HUDEP-2 (cell line): ENCODE data around the gene C12orf60.

Experiments
- DNase-seq, 76 experiments: peaks; one replicate each; lab custom pipeline; 2025; ENCODE audit not compliant: unreplicated experiment in 76 of 76; lab: John Stamatoyannopoulos, UW

C12orf60 gene

GRCh38 chr12:14776236-14776961 lies 27.1 kb upstream of the C12orf60 start:
- DNase-seq = peak in 2 of 76 experiments; percentile 5 to 24

GRCh38 chr12:14777271-14777670 lies 26.2 kb upstream of the C12orf60 start:
- DNase-seq = no peak

GRCh38 chr12:14779834-14780233 lies 23.6 kb upstream of the C12orf60 start:
- no peak for DNase-seq

GRCh38 chr12:14780859-14781258 lies 22.6 kb upstream of the C12orf60 start:
- no peak for DNase-seq

GRCh38 chr12:14781563-14781962 lies 21.9 kb upstream of the C12orf60 start:
- no peak for DNase-seq

- no peak for DNase-seq
Observed at GRCh38 chr12:14782756-14783155, 20.7 kb upstream of the C12orf60 start.

- DNase-seq = no peak
Observed at GRCh38 chr12:14784471-14784870, 19.0 kb upstream of the C12orf60 start.

GRCh38 chr12:14785568-14785967 lies 17.9 kb upstream of the C12orf60 start:
- DNase-seq = no peak

- DNase-seq = no peak
Observed at GRCh38 chr12:14795028-14795448, 8.4 kb upstream of the C12orf60 start.

- no peak for DNase-seq
Observed at GRCh38 chr12:14802247-14802646, 1.2 kb upstream of the C12orf60 start.

GRCh38 chr12:14802721-14803010 lies 804 bp upstream of the C12orf60 start:
- no peak for DNase-seq

GRCh38 chr12:14803830-14804160 lies 325 bp downstream of the C12orf60 start:
- DNase-seq = peak in 4 of 76 experiments; percentile 43 to 68 (median 46)

- DNase-seq = no peak
Observed at GRCh38 chr12:14810167-14810952, 6.9 kb downstream of the C12orf60 start.

GRCh38 chr12:14810953-14811483 lies 7.5 kb downstream of the C12orf60 start:
- peak in 38 of 76 experiments; percentile 0 to 45 (median 20) for DNase-seq

GRCh38 chr12:14811486-14811885 lies 8.0 kb downstream of the C12orf60 start:
- no peak for DNase-seq

GRCh38 chr12:14814014-14814413 lies 10.5 kb downstream of the C12orf60 start, which contains the start of gene SMCO3:
Gene SMCO3, minus strand, starts transcription at chr12:14814182. Its CDS starts 7,502 bp downstream, at chr12:14806680.
- no peak for DNase-seq

- DNase-seq = no peak
Observed at GRCh38 chr12:14824012-14824634, 20.7 kb downstream of the C12orf60 start.

GRCh38 chr12:14825256-14825655 lies 21.8 kb downstream of the C12orf60 start:
- DNase-seq = no peak

GRCh38 chr12:14826491-14826890 lies 23.0 kb downstream of the C12orf60 start:
- DNase-seq = no peak

GRCh38 chr12:14827043-14827442 lies 23.6 kb downstream of the C12orf60 start:
- no peak for DNase-seq

- DNase-seq = no peak
Observed at GRCh38 chr12:14828892-14829291, 25.4 kb downstream of the C12orf60 start.
